Measurements from ENCODE around the gene KCNJ8.

Gene KCNJ8

GRCh38 chr12:21776175-21776574 is 1.7 kb upstream of the KCNJ8 start:
- Histone ChIP-seq H3K4me1 (ENCODE audit: control insufficient read depth, insufficient read depth, low read length) (peaks cover 11% of the 10 kb centered on the region), H3K4me3 (ENCODE audit: low read depth, low read length) (no peak overlapping the region), H3K36me3 (ENCODE audit: control insufficient read depth, insufficient read depth, low read length) (no peaks in the 10 kb centered on the region), H3K9ac (ENCODE audit: low read depth, low read length) (no peak overlapping the region), H3K9me3 (ENCODE audit: control insufficient read depth, insufficient read depth, low read length) (no peaks in the 10 kb centered on the region), H3K27me3 (ENCODE audit: control insufficient read depth, insufficient read depth, low read length) (peaks cover 29% of the 10 kb centered on the region)

GRCh38 chr12:21775133-21775820 is 771 bp upstream of the KCNJ8 start:
- peaks cover 29% of the 10 kb centered on the region for H3K27me3 ChIP-seq (ENCODE audit: control insufficient read depth, insufficient read depth, low read length)
- no peaks in the 10 kb centered on the region for H3K36me3 ChIP-seq (ENCODE audit: control insufficient read depth, insufficient read depth, low read length)
- no peaks in the 10 kb centered on the region for H3K9me3 ChIP-seq (ENCODE audit: control insufficient read depth, insufficient read depth, low read length)
- H3K4me1 ChIP-seq (ENCODE audit: control insufficient read depth, insufficient read depth, low read length): peaks cover 11% of the 10 kb centered on the region
- H3K4me3 ChIP-seq (ENCODE audit: low read depth, low read length): peak overlapping the region; percentile 53
- no peak overlapping the region for H3K9ac ChIP-seq (ENCODE audit: low read depth, low read length)

GRCh38 chr12:21773806-21774205 is 700 bp downstream of the KCNJ8 start:
- no peak overlapping the region for H3K9ac ChIP-seq (ENCODE audit: low read depth, low read length)

GRCh38 chr12:21773263-21773741 is 1.2 kb downstream of the KCNJ8 start:
- Histone ChIP-seq H3K36me3 (ENCODE audit: control insufficient read depth, insufficient read depth, low read length) (no peaks in the 10 kb centered on the region), H3K27me3 (ENCODE audit: control insufficient read depth, insufficient read depth, low read length) (peaks cover 29% of the 10 kb centered on the region), H3K4me1 (ENCODE audit: control insufficient read depth, insufficient read depth, low read length) (peaks cover 9% of the 10 kb centered on the region), H3K4me3 (ENCODE audit: low read depth, low read length) (peak overlapping the region; percentile 35), H3K9ac (ENCODE audit: low read depth, low read length) (no peak overlapping the region), H3K9me3 (ENCODE audit: control insufficient read depth, insufficient read depth, low read length) (no peaks in the 10 kb centered on the region)

More at GRCh38 chr12:21773806-21774205, 700 bp downstream of the KCNJ8 start:
- H3K27me3 ChIP-seq (ENCODE audit: control insufficient read depth, insufficient read depth, low read length): peaks cover 29% of the 10 kb centered on the region
- no peaks in the 10 kb centered on the region for H3K9me3 ChIP-seq (ENCODE audit: control insufficient read depth, insufficient read depth, low read length)
- H3K4me1 ChIP-seq (ENCODE audit: control insufficient read depth, insufficient read depth, low read length): peaks cover 9% of the 10 kb centered on the region
- peak overlapping the region; percentile 35 for H3K4me3 ChIP-seq (ENCODE audit: low read depth, low read length)
- H3K36me3 ChIP-seq (ENCODE audit: control insufficient read depth, insufficient read depth, low read length): no peaks in the 10 kb centered on the region

- Histone ChIP-seq H3K9ac (ENCODE audit: low read depth, low read length) (no peak overlapping the region), H3K4me3 (ENCODE audit: low read depth, low read length) (no peak overlapping the region), H3K4me1 (ENCODE audit: control insufficient read depth, insufficient read depth, low read length) (peaks cover 9% of the 10 kb centered on the region), H3K27me3 (ENCODE audit: control insufficient read depth, insufficient read depth, low read length) (peaks cover 29% of the 10 kb centered on the region), H3K9me3 (ENCODE audit: control insufficient read depth, insufficient read depth, low read length) (no peaks in the 10 kb centered on the region), H3K36me3 (ENCODE audit: control insufficient read depth, insufficient read depth, low read length) (no peaks in the 10 kb centered on the region)
Observed at GRCh38 chr12:21771311-21771710, 3.2 kb downstream of the KCNJ8 start.

GRCh38 chr12:21769307-21769706 is 5.2 kb downstream of the KCNJ8 start:
- Histone ChIP-seq H3K4me1 (ENCODE audit: control insufficient read depth, insufficient read depth, low read length) (peaks cover 5% of the 10 kb centered on the region), H3K36me3 (ENCODE audit: control insufficient read depth, insufficient read depth, low read length) (no peaks in the 10 kb centered on the region), H3K4me3 (ENCODE audit: low read depth, low read length) (no peak overlapping the region), H3K9me3 (ENCODE audit: control insufficient read depth, insufficient read depth, low read length) (no peaks in the 10 kb centered on the region), H3K9ac (ENCODE audit: low read depth, low read length) (no peak overlapping the region), H3K27me3 (ENCODE audit: control insufficient read depth, insufficient read depth, low read length) (peaks cover 17% of the 10 kb centered on the region)

GRCh38 chr12:21766403-21766802 is 8.1 kb downstream of the KCNJ8 start:
- no peaks in the 10 kb centered on the region for H3K36me3 ChIP-seq (ENCODE audit: control insufficient read depth, insufficient read depth, low read length)
- no peak overlapping the region for H3K4me3 ChIP-seq (ENCODE audit: low read depth, low read length)
- no peak overlapping the region for H3K9ac ChIP-seq (ENCODE audit: low read depth, low read length)
- no peaks in the 10 kb centered on the region for H3K9me3 ChIP-seq (ENCODE audit: control insufficient read depth, insufficient read depth, low read length)
- no peaks in the 10 kb centered on the region for H3K27me3 ChIP-seq (ENCODE audit: control insufficient read depth, insufficient read depth, low read length)
- H3K4me1 ChIP-seq (ENCODE audit: control insufficient read depth, insufficient read depth, low read length): no peaks in the 10 kb centered on the region

- no peaks in the 10 kb centered on the region for H3K9me3 ChIP-seq (ENCODE audit: control insufficient read depth, insufficient read depth, low read length)
- H3K4me3 ChIP-seq (ENCODE audit: low read depth, low read length): no peak overlapping the region
- no peaks in the 10 kb centered on the region for H3K4me1 ChIP-seq (ENCODE audit: control insufficient read depth, insufficient read depth, low read length)
- no peaks in the 10 kb centered on the region for H3K36me3 ChIP-seq (ENCODE audit: control insufficient read depth, insufficient read depth, low read length)
- H3K9ac ChIP-seq (ENCODE audit: low read depth, low read length): no peak overlapping the region
- no peaks in the 10 kb centered on the region for H3K27me3 ChIP-seq (ENCODE audit: control insufficient read depth, insufficient read depth, low read length)
Observed at GRCh38 chr12:21764950-21765349, 9.6 kb downstream of the KCNJ8 start.

GRCh38 chr12:21764065-21764464 is 10.4 kb downstream of the KCNJ8 start:
- no peak overlapping the region for H3K9ac ChIP-seq (ENCODE audit: low read depth, low read length)
- H3K36me3 ChIP-seq (ENCODE audit: control insufficient read depth, insufficient read depth, low read length): no peaks in the 10 kb centered on the region
- H3K4me1 ChIP-seq (ENCODE audit: control insufficient read depth, insufficient read depth, low read length): no peaks in the 10 kb centered on the region
- H3K9me3 ChIP-seq (ENCODE audit: control insufficient read depth, insufficient read depth, low read length): no peaks in the 10 kb centered on the region
- H3K27me3 ChIP-seq (ENCODE audit: control insufficient read depth, insufficient read depth, low read length): no peaks in the 10 kb centered on the region
- no peak overlapping the region for H3K4me3 ChIP-seq (ENCODE audit: low read depth, low read length)

- Histone ChIP-seq H3K27me3 (ENCODE audit: control insufficient read depth, insufficient read depth, low read length) (no peaks in the 10 kb centered on the region), H3K4me3 (ENCODE audit: low read depth, low read length) (no peak overlapping the region), H3K4me1 (ENCODE audit: control insufficient read depth, insufficient read depth, low read length) (no peaks in the 10 kb centered on the region), H3K36me3 (ENCODE audit: control insufficient read depth, insufficient read depth, low read length) (no peaks in the 10 kb centered on the region), H3K9me3 (ENCODE audit: control insufficient read depth, insufficient read depth, low read length) (no peaks in the 10 kb centered on the region), H3K9ac (ENCODE audit: low read depth, low read length) (no peak overlapping the region)
Observed at GRCh38 chr12:21763531-21763930, 11.0 kb downstream of the KCNJ8 start.

GRCh38 chr12:21759737-21760136 is 14.8 kb downstream of the KCNJ8 start:
- no peaks in the 10 kb centered on the region for H3K9me3 ChIP-seq (ENCODE audit: control insufficient read depth, insufficient read depth, low read length)
- H3K27me3 ChIP-seq (ENCODE audit: control insufficient read depth, insufficient read depth, low read length): no peaks in the 10 kb centered on the region
- H3K36me3 ChIP-seq (ENCODE audit: control insufficient read depth, insufficient read depth, low read length): no peaks in the 10 kb centered on the region
- no peaks in the 10 kb centered on the region for H3K4me1 ChIP-seq (ENCODE audit: control insufficient read depth, insufficient read depth, low read length)
- no peak overlapping the region for H3K4me3 ChIP-seq (ENCODE audit: low read depth, low read length)
- no peak overlapping the region for H3K9ac ChIP-seq (ENCODE audit: low read depth, low read length)

GRCh38 chr12:21757735-21758134 is 16.8 kb downstream of the KCNJ8 start:
- Histone ChIP-seq H3K27me3 (ENCODE audit: control insufficient read depth, insufficient read depth, low read length) (no peaks in the 10 kb centered on the region), H3K36me3 (ENCODE audit: control insufficient read depth, insufficient read depth, low read length) (no peaks in the 10 kb centered on the region), H3K9me3 (ENCODE audit: control insufficient read depth, insufficient read depth, low read length) (no peaks in the 10 kb centered on the region), H3K4me3 (ENCODE audit: low read depth, low read length) (no peak overlapping the region), H3K9ac (ENCODE audit: low read depth, low read length) (no peak overlapping the region), H3K4me1 (ENCODE audit: control insufficient read depth, insufficient read depth, low read length) (no peaks in the 10 kb centered on the region)

All from iPS-15b (cell line).